ENCODE data around the gene STARD13.

The STARD13 gene

GRCh38 chr13:33213024-33213768, 72.4 kb downstream of the STARD13 start:
- TF ChIP-seq CTCF (IDR thresholded peaks at IDR 0.05) (no peak), ZFX (IDR thresholded peaks at IDR 0.05; ENCODE audit: borderline replicate concordance) (no peak)
- H3K27ac ChIP-seq, result no peak overlapping the region

GRCh38 chr13:33212396-33212795, 73.2 kb downstream of the STARD13 start:
- no peak overlapping the region for H3K27ac ChIP-seq
- TF ChIP-seq ZFX (IDR thresholded peaks at IDR 0.05; ENCODE audit: borderline replicate concordance) (no peak), CTCF (IDR thresholded peaks at IDR 0.05) (no peak)

GRCh38 chr13:33210090-33210489, 75.5 kb downstream of the STARD13 start:
- no peak overlapping the region for H3K27ac ChIP-seq
- TF ChIP-seq CTCF (IDR thresholded peaks at IDR 0.05) (no peak), ZFX (IDR thresholded peaks at IDR 0.05; ENCODE audit: borderline replicate concordance) (no peak)

- H3K27ac ChIP-seq, result no peak overlapping the region
- TF ChIP-seq ZFX (IDR thresholded peaks at IDR 0.05; ENCODE audit: borderline replicate concordance) (no peak), CTCF (IDR thresholded peaks at IDR 0.05) (no peak)
Observed at GRCh38 chr13:33208290-33209220, 77.0 kb downstream of the STARD13 start.

- H3K27ac ChIP-seq, result no peak overlapping the region
- no peak for TF ChIP-seq CTCF (IDR thresholded peaks at IDR 0.05)
- no peak for TF ChIP-seq ZFX (IDR thresholded peaks at IDR 0.05; ENCODE audit: borderline replicate concordance)
Observed at GRCh38 chr13:33207615-33207961, 78.0 kb downstream of the STARD13 start.

GRCh38 chr13:33206945-33207614, 78.5 kb downstream of the STARD13 start:
- TF ChIP-seq CTCF (IDR thresholded peaks at IDR 0.05) (no peak), ZFX (IDR thresholded peaks at IDR 0.05; ENCODE audit: borderline replicate concordance) (no peak)
- H3K27ac ChIP-seq, result no peak overlapping the region
